HG03342 (cell line): ENCODE data around the gene CAMK4.

Experiments
- ATAC-seq: cut with Tn5 transposase; IDR thresholded peaks from one replicate; pipeline ENCODE4 v1.9.1; 2021; ENCODE audit warnings: mild to moderate bottlenecking, moderate library complexity; ENCODE audit not compliant: unreplicated experiment

The CAMK4 gene

DNA sequence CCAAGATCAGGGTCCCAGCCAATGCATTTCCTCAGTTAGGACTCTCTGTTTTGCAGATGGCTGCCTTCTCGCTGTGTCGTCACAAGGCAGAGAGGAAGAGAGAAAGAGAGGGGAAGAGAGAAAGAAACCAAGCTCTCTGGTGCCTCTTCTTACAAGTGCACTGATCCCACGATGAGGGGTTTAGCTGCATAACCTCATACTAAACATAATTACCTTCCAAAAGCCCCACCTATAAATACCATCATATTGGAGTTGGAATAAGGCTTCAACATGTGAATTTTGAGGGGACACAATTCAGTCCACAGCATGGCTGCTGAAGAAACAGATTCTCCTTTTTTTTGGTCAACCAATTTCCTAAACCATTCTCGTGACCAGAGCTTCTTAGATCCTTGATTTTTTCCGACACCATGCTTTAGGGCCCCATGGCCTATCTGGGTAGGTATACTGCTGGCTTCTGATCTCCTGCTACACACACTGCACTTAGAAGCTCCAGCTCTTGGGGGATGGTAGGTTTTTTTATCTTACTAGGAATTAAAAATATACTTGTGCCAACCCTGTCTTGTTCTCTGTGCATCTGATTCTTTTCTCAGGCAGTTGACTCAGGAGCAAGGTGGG is 5.1 kb downstream of the CAMK4 start:
- ATAC-seq, result no peak

DNA sequence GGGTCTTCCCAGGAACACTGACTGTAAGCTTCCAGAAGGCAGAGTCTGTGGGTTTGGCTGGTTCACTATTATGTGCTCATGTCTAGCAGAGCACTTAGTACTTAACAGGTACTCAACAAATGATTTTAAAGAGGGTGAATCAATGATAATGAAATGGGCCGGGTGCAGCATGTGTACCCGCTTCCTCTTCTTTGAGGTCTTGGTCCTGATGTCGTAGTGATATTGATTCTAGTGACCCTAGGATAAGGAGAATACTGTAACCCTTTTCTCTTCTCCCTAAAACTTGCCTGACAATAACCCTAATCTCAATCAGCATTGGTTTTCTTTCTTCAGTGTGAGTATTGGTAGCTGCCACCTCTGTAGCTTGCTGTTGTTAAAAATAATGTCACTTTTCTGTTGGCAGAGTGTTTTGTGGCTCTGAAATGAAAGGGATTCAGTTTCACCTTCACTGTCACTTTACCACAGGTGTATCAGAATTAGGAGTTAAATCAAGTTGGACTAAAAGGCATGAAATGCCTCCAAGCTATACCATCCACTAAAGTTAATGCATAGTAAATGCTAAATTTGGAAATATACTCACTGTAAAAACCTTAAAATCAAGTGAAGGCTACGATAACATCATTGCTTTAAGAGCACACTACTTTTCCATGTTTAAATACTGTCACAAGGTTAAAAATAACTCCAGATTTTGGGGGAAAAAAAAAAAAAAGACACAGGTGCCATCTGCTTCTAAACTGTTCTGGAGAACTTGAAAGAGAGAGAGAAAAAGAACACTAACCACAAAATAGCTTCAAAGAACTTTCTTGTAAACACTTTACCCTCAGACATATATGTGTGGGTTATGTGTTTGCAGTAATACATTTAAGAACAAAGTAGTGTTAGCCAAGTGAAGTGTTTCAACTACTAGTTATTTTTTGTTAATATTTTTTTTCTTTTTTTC is 6.0 kb downstream of the CAMK4 start:
- ATAC-seq, result peak; percentile 39

GRCh38 chr5:111231119-111231518 is 6.9 kb downstream of the CAMK4 start:
- no peak for ATAC-seq

DNA sequence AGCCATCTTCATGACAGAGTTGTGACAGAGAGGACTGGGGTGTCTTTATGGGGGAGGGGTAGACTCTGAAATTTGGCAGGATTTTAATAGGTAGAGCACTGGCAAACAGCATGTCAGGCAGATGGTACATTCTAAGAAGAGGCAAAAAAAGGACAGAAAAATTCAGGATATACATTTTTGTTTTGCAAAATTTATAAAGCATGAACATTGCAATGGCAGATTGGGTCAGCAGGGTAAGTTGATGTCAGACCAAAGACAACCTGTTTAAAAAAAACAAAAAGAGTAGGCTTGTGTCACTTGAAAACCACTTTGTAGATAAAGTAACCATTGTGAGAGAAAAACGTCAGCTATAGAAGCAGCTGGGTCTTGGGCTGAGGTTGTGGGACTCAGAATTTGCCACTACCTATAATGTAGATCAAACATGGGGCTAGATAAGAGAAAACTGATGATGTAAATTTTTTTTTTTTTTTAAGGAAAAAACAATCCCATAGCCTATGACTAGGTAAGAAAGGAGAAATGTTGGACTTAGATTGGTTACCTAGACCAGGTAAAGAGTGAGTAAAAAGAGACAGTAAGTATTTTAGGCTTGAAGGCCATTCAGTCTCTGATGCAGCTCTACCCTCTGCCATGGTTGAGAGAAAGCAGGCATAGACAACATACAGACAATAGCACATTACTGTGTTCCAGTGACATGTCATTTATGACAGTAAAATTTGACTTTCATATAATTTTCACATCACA is 8.3 kb downstream of the CAMK4 start:
- ATAC-seq, result no peak

DNA sequence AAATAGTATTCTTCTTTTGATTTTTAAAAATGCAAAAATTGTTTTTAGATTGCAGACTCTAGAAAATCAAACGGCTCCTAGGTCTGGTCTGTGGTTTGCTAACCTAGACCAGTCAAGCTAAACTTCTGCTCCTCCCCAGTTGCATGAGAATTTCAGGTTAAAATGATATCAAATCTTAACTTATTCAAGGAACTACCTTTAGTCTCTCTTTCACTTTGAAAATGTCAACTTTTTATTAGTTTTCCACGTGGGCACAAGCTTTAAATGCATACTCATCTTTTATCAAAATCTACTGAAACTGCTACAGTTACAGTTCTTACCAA is 8.8 kb downstream of the CAMK4 start:
- no peak for ATAC-seq

GRCh38 chr5:111234125-111234524 is 9.9 kb downstream of the CAMK4 start:
- peak; percentile 37 for ATAC-seq

- no peak for ATAC-seq
Measured at GRCh38 chr5:111235635-111236034, 11.5 kb downstream of the CAMK4 start.

DNA sequence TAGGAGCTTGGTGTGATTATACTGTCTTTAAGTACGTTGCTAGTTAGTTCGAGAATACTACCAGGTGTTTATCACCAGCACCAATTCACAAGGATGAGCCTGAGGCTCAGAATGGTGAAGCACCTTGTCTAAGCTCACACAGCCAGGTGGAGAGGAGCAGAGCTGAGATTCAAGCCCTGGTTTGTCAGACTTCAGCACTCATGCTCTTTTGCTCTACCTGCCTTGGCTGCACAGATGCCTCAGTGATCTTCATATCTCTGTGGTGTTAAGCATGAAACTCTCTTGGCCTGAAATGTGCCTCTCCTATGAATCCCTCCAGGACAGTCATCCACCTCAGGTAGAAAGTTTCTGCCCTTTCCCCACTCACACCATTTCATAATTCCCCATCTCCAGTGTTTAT is 12.2 kb downstream of the CAMK4 start:
- no peak for ATAC-seq

DNA sequence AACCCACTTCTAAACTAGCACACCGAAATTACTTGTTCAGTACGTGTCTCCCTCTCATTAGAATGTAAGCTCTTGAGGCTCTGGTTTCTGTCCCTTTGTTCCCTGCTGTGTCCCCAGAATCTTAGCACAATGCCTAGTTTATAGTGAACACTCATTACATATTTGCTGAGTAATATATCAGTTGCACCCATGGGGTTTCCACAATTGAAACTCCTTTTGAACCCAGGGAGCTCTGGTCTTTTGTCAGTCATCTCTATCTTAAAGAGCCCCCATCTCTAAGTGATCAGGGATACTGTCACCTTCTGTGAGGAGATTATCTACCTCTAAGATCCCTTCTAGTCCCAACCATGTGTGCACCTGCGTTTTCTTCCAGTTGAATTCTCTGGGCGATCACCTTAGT is 12.8 kb downstream of the CAMK4 start:
- peak; percentile 41 for ATAC-seq

GRCh38 chr5:111237470-111237869 is 13.3 kb downstream of the CAMK4 start:
- peak; percentile 14 for ATAC-seq

GRCh38 chr5:111238431-111239225 is 14.4 kb downstream of the CAMK4 start:
- ATAC-seq, result no peak

GRCh38 chr5:111241696-111242095 is 17.5 kb downstream of the CAMK4 start:
- no peak for ATAC-seq

DNA sequence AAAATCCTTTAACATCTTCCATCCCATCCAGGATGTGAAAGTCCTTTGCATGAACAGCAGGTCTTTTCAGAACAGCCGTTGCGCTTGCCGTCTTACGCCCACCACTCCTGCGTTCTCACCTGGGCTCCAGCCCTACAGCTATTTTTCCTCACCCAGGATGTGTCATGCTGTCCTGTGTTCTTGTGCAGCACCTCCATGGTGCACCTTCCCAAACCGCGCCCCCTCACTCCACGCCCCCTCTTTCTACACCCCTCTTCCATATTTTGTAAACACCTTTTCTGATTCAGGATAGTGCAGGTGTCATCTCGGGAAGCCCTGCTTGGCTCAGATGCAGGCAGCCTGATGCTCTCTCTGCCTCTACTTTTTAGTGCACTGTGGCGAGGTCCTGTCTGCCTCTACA is 18.4 kb downstream of the CAMK4 start:
- no peak for ATAC-seq

GRCh38 chr5:111243318-111243717 is 19.1 kb downstream of the CAMK4 start:
- ATAC-seq, result no peak

- no peak for ATAC-seq
Measured at GRCh38 chr5:111245654-111246053, 21.5 kb downstream of the CAMK4 start.

GRCh38 chr5:111246459-111246858 is 22.3 kb downstream of the CAMK4 start:
- ATAC-seq, result no peak

DNA sequence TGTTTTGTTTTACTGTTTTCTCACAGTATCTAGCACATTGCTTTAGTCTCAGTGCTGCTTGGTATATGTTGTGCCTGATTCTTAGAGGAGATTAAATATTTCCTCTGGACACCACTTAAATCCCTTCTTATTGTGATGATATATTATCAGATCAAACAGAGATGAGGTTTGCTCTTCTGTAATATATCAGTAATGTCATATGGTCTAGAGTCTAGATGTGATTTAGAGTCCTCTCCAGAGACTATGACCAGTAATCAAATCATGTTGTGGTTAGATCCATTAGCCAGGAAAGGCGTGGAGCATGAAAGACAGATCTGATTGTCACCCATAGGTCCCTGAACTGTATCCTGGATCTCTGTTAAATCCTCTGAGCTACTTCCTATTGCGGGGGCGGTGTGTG is 24.4 kb downstream of the CAMK4 start:
- ATAC-seq, result no peak

- ATAC-seq, result no peak
Measured at GRCh38 chr5:111251921-111252320, 27.7 kb downstream of the CAMK4 start.

GRCh38 chr5:111252799-111253545 is 28.8 kb downstream of the CAMK4 start:
- ATAC-seq, result peak; percentile 49

- ATAC-seq, result peak; percentile 89
Measured at GRCh38 chr5:111254613-111255012, 30.4 kb downstream of the CAMK4 start.
